HG02943 (cell line): ENCODE data around the gene CPAMD8.
"Not testable (repeated sequence)": the region's sequence is repeated elsewhere in the genome, so short reads cannot be mapped to it uniquely, and the experiment has no call there.

Source experiments
- ATAC-seq: cut with Tn5 transposase; IDR thresholded peaks from one replicate; pipeline ENCODE4 v1.9.1; 2021; ENCODE audit warnings: mild to moderate bottlenecking, low read depth, moderate library complexity; ENCODE audit not compliant: unreplicated experiment

The CPAMD8 gene

GRCh38 chr19:16951529-16951928 is 75.1 kb downstream of the CPAMD8 start:
- no peak for ATAC-seq

- no peak for ATAC-seq
Observed at GRCh38 chr19:16949496-16950023, 77.0 kb downstream of the CPAMD8 start.

- no peak for ATAC-seq
Observed at GRCh38 chr19:16946951-16947940, 79.4 kb downstream of the CPAMD8 start.

GRCh38 chr19:16945762-16946465 is 80.7 kb downstream of the CPAMD8 start:
- no peak for ATAC-seq

- ATAC-seq = no peak
Observed at GRCh38 chr19:16945364-16945714, 81.3 kb downstream of the CPAMD8 start.

- ATAC-seq = no peak
Observed at GRCh38 chr19:16944626-16945363, 81.8 kb downstream of the CPAMD8 start.

- no peak for ATAC-seq
Observed at GRCh38 chr19:16943942-16944625, 82.5 kb downstream of the CPAMD8 start.

- not testable (repeated sequence) for ATAC-seq
Observed at GRCh38 chr19:16943090-16943489, 83.5 kb downstream of the CPAMD8 start.

- ATAC-seq = no peak
Observed at GRCh38 chr19:16942583-16942982, 84.0 kb downstream of the CPAMD8 start.

- ATAC-seq = no peak
Observed at GRCh38 chr19:16940626-16941025, 86.0 kb downstream of the CPAMD8 start.

GRCh38 chr19:16940063-16940462 is 86.5 kb downstream of the CPAMD8 start:
- not testable (repeated sequence) for ATAC-seq

- ATAC-seq = no peak
Observed at GRCh38 chr19:16938211-16938610, 88.4 kb downstream of the CPAMD8 start.

- not testable (repeated sequence) for ATAC-seq
Observed at GRCh38 chr19:16937796-16938195, 88.8 kb downstream of the CPAMD8 start.

- ATAC-seq = no peak
Observed at GRCh38 chr19:16936901-16937300, 89.7 kb downstream of the CPAMD8 start.

- no peak for ATAC-seq
Observed at GRCh38 chr19:16934489-16934888, 92.1 kb downstream of the CPAMD8 start.

- no peak for ATAC-seq
Observed at GRCh38 chr19:16931306-16931705, 95.3 kb downstream of the CPAMD8 start.

- no peak for ATAC-seq
Observed at GRCh38 chr19:16930753-16931152, 95.9 kb downstream of the CPAMD8 start.

- ATAC-seq = no peak
Observed at GRCh38 chr19:16928916-16929315, 97.7 kb downstream of the CPAMD8 start.

- ATAC-seq = no peak
Observed at GRCh38 chr19:16928351-16928750, 98.3 kb downstream of the CPAMD8 start.

- no peak for ATAC-seq
Observed at GRCh38 chr19:16927883-16928282, 98.7 kb downstream of the CPAMD8 start.
